Choroid plexus epithelial cell (primary cell): ENCODE measurements around the gene ASTL.

Experiments used
- DNase-seq: peaks from one replicate; pipeline ENCODE4 v3.0.0-alpha.2; 2010; ENCODE audit warnings: low read depth
- H3K4me3 ChIP-seq: 2 replicates; pipeline ENCODE4 v1.5.1; 2011; ENCODE audit warnings: low read depth, mild to moderate bottlenecking, control low read depth, low read length, moderate library complexity
- TF ChIP-seq, protein P1 (sequence below): conservative IDR thresholded peaks from 2 replicates; pipeline ENCODE4 v1.5.1; 2011; ENCODE audit warnings: low read depth, mild to moderate bottlenecking, control low read depth, inconsistent platforms, low read length, moderate library complexity

ASTL gene

DNA sequence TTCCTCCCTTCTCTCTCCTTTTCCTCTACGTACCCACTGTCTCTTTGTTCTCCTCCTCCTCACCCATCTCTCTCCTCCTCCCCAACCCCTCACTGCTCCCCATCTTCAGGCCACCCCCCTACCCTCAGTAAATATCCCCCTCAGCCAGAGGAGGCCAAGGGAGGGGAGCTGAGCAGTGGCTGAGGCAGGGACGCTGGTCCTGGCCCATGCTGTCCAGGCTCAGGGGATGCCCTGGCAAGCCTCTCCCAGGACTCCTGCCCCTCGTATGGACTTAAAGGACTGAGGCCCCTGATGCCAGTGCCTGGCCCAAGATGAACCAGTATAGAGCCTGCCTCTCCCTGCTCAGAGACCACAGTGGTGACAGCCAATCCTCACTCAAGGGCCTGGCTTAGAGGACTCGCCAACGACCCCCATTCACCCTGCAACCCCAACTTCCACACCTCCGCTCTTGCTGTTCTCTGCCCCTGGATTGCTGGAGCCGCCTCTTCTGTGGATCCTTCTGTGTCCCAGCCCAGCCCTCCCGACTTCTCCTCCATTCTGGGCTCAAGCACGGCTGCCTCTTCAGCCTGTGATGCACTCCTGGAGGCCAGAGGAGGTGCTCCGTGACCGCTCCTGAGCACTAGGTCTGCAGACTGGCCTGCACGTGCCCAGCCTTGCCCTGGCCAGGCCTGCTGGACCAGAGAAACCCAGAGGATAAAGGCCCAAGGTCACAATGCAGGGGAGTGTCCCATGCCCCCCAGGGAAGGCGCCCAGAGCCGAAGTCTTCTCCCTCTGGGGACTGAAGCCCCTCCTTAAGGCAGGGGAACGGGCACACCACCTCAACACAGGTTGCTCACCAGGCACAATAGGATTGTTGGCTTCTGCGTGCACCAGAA, 16.4 kb upstream of the ASTL start:
- no peak for DNase-seq
- H3K4me3 ChIP-seq = no peak overlapping the region
- TF ChIP-seq, protein P1, sequence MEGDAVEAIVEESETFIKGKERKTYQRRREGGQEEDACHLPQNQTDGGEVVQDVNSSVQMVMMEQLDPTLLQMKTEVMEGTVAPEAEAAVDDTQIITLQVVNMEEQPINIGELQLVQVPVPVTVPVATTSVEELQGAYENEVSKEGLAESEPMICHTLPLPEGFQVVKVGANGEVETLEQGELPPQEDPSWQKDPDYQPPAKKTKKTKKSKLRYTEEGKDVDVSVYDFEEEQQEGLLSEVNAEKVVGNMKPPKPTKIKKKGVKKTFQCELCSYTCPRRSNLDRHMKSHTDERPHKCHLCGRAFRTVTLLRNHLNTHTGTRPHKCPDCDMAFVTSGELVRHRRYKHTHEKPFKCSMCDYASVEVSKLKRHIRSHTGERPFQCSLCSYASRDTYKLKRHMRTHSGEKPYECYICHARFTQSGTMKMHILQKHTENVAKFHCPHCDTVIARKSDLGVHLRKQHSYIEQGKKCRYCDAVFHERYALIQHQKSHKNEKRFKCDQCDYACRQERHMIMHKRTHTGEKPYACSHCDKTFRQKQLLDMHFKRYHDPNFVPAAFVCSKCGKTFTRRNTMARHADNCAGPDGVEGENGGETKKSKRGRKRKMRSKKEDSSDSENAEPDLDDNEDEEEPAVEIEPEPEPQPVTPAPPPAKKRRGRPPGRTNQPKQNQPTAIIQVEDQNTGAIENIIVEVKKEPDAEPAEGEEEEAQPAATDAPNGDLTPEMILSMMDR = no peak

DNA sequence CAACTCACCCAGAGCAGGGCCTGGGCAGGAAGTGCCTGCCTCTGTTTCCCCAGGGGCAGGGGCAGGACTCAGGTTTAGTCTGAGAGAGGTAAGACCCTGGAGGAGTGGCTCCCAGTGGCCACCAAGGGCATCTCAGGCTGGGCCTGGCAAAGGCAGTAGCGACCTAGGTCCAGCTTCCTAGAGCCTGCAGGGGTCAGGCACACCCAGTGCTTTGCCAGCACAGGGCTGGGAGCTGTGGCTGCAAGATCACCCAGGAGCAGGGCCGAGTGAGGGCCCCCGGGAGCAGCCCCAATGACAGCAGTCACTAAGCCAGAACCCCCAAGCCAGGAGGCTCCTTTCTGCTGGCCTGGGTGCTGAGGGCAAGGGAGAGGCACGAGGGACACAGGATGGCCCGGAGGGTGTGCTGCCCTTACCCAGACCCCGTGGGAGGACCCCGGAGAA, 15.7 kb upstream of the ASTL start:
- H3K4me3 ChIP-seq = no peak overlapping the region
- DNase-seq = no peak
- TF ChIP-seq, protein P1 = no peak

DNA sequence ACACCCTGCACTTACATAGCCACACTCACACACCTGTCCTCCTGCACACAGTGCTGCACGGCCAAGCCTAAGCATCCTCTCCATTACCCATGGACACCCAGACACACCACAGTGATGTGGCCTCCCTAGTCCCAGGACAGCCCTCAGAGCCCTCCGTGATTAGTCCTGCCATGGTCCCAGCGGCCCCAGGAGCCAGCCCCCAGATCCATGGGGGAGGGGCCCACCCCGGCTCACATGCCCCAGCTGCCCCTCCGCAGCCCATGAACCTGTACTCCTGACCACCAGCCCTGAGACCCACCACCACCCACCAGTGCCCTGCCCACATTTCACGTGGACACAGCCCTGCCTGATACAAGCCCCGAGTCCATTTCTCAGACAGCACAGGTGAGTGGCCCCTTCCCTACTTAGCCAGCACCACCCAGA, 15.0 kb upstream of the ASTL start:
- TF ChIP-seq, protein P1 = no peak
- no peak for DNase-seq
- no peak overlapping the region for H3K4me3 ChIP-seq

DNA sequence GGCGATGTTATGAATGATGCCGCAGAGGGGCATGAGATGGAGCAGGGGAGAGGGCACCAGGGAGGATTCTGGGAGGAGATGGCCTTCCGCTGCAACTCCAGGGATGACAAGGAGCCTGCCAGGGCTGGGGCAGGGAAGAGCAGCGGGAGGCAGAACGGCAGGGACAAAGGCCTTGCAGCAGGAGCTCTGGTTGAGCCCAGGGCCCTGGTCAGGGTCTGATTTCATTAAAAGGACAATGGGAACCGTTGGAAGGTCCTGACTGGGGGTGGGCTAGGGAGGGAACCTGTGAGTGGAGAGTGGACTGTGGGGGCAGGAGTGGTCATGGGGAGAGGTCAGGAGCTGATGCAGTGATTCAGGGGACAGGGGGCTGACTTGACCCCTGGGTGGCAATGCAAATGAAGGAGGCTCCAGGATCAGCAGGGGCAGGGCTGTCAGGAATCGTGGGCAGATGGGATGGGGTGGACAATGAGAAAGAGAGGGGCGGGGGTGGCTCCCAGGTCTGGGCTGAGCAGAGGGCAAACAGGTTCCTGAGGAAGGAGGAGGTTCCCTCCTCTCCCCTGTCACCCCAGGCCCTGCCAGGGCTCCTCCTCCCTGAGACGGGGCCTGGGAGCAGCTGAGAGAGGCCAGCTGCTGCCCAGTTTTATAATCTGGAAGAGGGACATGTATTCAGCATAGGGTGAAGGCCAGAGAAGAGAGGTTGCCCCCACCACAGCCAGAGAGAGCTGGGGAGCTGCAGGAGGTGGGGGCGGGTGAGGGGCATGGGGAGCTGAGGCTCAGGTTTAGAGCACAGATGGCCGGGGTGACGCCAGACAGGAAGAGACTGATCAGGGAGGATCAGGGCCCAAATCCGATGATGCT, 14.2 kb upstream of the ASTL start:
- DNase-seq = no peak
- no peak overlapping the region for H3K4me3 ChIP-seq
- TF ChIP-seq, protein P1 = no peak

DNA sequence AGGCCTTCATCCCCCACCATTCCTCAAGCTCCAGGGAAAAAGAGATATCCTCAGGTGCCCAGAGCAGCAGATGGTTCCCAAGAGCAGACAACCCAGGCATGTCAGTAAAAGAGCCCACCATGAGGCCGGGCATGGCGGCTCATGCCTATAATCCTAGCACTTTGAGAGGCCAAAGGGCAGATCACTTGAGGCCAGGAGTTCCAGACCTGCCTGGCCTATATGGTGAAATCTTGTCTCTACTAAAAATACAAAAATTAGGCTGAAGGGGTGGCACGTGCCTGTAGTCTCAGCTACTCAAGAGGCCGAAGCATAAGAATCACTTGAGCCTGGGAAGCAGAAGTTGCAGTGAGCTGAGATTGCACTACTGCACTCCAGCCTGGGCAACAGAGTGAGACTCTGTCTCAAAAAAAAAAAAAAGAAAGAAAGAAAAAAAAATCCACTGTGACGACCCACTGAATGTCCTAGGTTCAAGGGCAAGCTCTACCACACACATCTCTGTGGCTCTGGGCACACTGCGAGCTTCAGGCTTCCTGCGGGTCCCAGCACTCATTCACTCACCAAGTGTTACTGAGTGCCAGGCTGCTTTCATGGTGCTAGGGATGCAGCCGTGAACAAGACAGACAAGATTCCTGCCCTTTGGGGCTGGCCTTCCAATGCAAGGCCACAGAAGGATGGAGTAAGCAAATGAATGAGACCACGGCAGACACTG, 13.4 kb upstream of the ASTL start:
- H3K4me3 ChIP-seq = no peak overlapping the region
- DNase-seq = no peak
- TF ChIP-seq, protein P1 = no peak

DNA sequence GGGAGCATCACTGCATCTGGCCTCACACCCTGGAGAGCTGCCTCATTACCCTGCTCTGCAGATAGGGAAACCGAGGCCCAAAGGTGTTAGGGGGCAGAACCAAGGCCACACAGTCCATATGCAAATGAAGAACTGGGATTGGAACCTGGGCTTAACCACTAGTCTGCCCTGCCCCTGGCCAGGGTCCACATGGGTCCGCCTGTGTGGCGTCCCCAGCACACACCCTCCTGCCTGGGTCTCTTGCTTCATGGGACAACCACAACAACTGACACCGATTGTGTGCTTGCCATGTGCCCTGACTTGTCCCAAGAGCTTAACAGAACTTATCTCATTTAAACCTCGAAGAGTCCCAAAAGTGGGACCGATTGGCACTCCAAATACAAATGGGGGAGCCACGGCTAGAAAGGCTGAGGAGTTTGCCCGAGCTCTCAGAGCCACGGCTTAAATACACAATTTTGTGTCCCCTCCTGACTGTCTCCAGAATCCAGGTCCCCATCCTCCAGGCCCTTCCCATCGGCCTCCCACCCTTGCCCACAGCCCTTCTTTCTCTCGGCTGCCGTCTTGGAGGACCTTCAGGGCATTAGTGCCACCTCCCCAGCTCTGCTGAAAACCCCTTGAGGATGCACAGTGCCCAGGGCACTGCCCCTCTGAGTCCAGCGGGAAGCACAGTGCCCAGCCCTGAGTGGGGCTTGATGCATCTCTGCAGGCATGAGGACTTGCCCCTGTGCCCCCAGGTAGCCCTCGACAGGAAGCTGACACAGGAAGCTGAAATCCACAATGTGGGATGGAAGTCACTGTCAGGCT, 12.7 kb upstream of the ASTL start:
- no peak overlapping the region for H3K4me3 ChIP-seq
- TF ChIP-seq, protein P1 = no peak
- no peak for DNase-seq
